ENCODE measurements around the gene FIBCD1. TPM values are rescaled to one million over a fixed set of nuclear protein-coding genes. Genes with fewer than 3 reads are reported as not detected.
"Not testable (repeated sequence)": the region's sequence is repeated elsewhere in the genome, so short reads cannot be mapped to it uniquely, and the experiment has no call there.

FIBCD1 gene
- total and polyA plus RNA-seq, 12 donors = 0.11 to 55.7 (median 18.3) TPM

GRCh38 chr9:130960522-130961378 is 21.7 kb upstream of the FIBCD1 start:
- intact Hi-C loops (cut with DNase I) = no loop called here
- 89 to 91% (median 90%) methylated on average over 7 to 14 of the region's 14 CpGs for WGBS, 4 donors
- TF ChIP-seq POLR2A (IDR thresholded peaks at IDR 0.05) = no peak
- TF ChIP-seq CTCF (IDR thresholded peaks at IDR 0.05) = no peak

GRCh38 chr9:130959809-130960334 is 20.8 kb upstream of the FIBCD1 start:
- TF ChIP-seq POLR2A (IDR thresholded peaks at IDR 0.05) = no peak
- no peak for TF ChIP-seq CTCF (IDR thresholded peaks at IDR 0.05)
- Histone ChIP-seq H3K4me1 (replicated peaks in 1 of 2) (no peaks in the 10 kb centered on the region), H3K36me3 (replicated peaks in 1 of 2) (no peaks in the 10 kb centered on the region), H3K27me3 (no peaks in the 10 kb centered on the region), H3K9me3 (replicated peaks in 1 of 3) (no peaks in the 10 kb centered on the region), H3K27ac (no peak overlapping the region), H3K4me3 (no peak overlapping the region)
- DNase-seq = no peak
- intact Hi-C loops (cut with DNase I) = no loop called here
- WGBS, 4 donors = 90 to 92% (median 91%) methylated on average over 7 to 9 of the region's 9 CpGs

More at GRCh38 chr9:130960522-130961378, 21.7 kb upstream of the FIBCD1 start:
- no peak for DNase-seq
- H3K4me3 ChIP-seq = no peak overlapping the region
- no peak overlapping the region for H3K27ac ChIP-seq
- H3K4me1 ChIP-seq (replicated peaks in 1 of 2) = no peaks in the 10 kb centered on the region
- H3K27me3 ChIP-seq = no peaks in the 10 kb centered on the region
- no peaks in the 10 kb centered on the region for H3K9me3 ChIP-seq (replicated peaks in 1 of 3)
- H3K36me3 ChIP-seq (replicated peaks in 1 of 2) = no peaks in the 10 kb centered on the region

DNA sequence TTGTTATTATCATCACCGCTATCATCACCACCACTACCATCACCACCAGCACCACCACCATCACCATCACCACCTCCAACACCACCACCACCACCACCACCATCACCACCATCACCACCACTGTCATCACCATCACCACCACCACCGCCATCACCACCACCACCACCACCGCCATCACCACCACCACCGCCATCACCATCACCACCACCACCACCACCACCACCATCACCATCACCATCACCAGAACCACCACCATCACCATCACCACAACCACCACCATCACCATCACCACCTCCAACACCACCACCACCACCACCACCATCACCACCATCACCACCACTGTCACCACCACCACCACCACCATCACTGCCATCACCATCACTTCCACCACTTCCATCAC is 19.5 kb upstream of the FIBCD1 start:
- 85 to 92% (median 89%) methylated on average over 4 of the region's 4 CpGs for WGBS, 4 donors
- H3K4me1 ChIP-seq (replicated peaks in 1 of 2); DNase-seq; H3K27ac ChIP-seq; H3K4me3 ChIP-seq; H3K27me3 ChIP-seq; H3K36me3 ChIP-seq (replicated peaks in 1 of 2); H3K9me3 ChIP-seq (replicated peaks in 1 of 3); intact Hi-C loops (cut with DNase I): not testable (repeated sequence)

GRCh38 chr9:130957451-130958203 is 18.6 kb upstream of the FIBCD1 start:
- no peak overlapping the region for H3K4me3 ChIP-seq
- no peak for TF ChIP-seq CTCF (IDR thresholded peaks at IDR 0.05)
- no peaks in the 10 kb centered on the region for H3K36me3 ChIP-seq (replicated peaks in 1 of 2)
- H3K27ac ChIP-seq = no peak overlapping the region
- 86 to 92% (median 87%) methylated on average over 8 to 11 of the region's 11 CpGs for WGBS, 4 donors
- intact Hi-C loops (cut with DNase I) = no loop called here
- no peaks in the 10 kb centered on the region for H3K9me3 ChIP-seq (replicated peaks in 1 of 3)
- DNase-seq = no peak
- no peaks in the 10 kb centered on the region for H3K27me3 ChIP-seq
- H3K4me1 ChIP-seq (replicated peaks in 1 of 2) = no peaks in the 10 kb centered on the region
